UCSD-AML1 (cell line): ENCODE measurements around the gene CNOT2.

ENCODE experiments used
- DNase-seq: peaks from one replicate; lab custom pipeline; 2025; ENCODE audit not compliant: unreplicated experiment; lab: John Stamatoyannopoulos, UW

The CNOT2 gene

GRCh38 chr12:70242695-70243509 lies at the start of gene CNOT2:
Gene CNOT2, plus strand, starts transcription at chr12:70243433. Its CDS starts 34,794 bp downstream, at chr12:70278227.
- DNase-seq, result peak; percentile 91

GRCh38 chr12:70194076-70194475 lies 49.2 kb upstream of the CNOT2 start:
- no peak for DNase-seq

DNA sequence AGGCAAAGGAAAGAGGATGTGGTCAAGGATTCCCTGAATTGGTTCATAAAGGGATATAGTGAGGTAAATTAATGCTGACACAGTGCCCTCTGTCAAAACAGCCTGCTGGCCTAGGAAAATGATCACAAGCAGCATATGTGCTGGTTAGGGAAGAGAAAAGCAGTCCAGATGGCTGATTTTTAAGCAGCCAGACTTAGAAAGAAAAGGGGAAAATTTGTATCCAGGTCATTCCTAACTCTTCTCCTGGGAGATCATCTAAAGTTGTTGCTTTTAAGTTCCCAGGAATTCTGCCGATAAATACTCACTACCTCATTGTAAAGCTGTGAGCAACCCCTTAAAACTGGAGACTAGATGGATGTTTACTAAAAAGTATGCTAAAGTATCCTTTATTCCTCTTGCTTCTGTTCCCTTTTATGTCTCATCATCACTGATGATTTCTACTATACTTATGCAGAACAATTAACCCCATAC lies 46.4 kb upstream of the CNOT2 start:
- no peak for DNase-seq

DNA sequence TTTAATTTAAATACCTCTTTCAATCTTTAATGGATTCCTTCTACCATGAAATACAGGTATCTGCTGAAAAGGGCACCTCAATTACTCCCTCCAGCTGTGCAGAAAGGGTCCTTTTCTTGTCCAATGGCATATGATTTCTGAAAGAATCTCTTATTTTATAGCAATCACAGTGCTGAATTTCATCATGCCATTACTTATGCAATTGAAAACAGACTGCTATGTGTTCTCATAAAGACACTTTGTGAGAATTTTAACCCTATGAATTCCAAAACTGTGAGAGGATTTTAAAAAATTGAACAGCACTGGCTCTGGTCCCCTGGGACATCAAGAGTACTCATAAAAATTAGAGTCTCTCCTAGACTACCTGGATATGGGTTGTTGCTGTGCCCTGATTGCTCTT lies 45.9 kb upstream of the CNOT2 start:
- no peak for DNase-seq

DNA sequence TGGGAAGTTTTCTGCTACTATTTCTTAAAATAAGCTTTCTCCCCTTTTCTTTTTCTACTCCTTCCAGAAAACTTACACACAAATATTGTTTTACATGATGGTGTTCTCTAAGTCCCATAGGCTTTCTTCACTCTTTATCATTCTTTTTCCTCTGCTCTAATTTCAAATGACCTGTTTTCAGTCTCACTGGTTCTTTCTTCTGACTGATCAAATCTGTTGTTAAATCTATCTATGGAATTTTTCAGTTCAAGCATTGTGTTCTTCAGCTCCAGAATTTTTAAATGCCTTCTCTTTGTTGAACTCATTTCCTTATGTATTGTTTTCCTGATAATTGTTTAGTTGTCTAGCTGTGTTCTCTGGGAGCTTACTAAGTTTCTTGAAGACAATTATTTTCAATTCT lies 29.5 kb upstream of the CNOT2 start:
- DNase-seq, result no peak

- DNase-seq, result no peak
Measured at GRCh38 chr12:70214972-70215617, 28.1 kb upstream of the CNOT2 start.

DNA sequence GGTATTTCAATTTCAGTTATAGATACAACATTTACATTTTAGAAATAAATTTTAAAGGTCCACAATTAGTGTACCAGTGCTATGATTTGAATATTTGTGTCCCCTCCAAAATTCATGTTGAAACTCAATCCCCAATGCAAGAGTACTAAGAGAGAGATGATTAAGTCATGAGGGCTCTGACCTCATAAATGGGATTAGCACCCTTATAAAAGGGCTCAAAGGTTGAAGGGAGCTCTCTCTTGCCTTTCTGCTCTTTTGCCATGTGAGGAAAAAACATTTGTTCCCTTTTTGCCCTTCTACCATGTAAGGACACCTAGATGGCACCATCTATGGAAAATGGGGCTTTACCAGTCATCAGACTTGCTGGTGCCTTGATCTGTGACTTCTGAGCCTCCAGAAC lies 25.8 kb upstream of the CNOT2 start:
- no peak for DNase-seq

- no peak for DNase-seq
Measured at GRCh38 chr12:70221626-70222025, 21.6 kb upstream of the CNOT2 start.

GRCh38 chr12:70227911-70228310 lies 15.3 kb upstream of the CNOT2 start:
- DNase-seq, result no peak

GRCh38 chr12:70230934-70231606 lies 12.2 kb upstream of the CNOT2 start:
- no peak for DNase-seq

DNA sequence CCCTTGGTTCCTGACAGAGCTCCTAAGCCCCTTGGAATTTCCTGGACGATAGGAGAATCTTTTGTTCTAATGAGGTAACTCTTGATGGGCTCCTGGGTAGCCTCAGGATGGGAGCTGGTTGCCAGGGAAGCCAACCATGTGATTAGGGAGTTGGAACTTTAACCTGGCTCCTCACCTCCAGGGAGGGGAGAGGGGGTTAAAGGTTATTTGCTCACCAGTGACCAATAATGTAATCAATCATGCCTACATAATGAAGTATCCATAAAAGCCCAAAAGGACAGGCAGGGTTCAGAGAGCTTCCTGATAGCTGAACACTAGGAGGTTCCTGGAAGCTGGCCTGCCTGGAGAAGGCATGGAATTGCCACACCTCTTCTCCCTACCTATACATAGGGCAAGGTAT lies 6.2 kb upstream of the CNOT2 start:
- DNase-seq, result no peak

DNA sequence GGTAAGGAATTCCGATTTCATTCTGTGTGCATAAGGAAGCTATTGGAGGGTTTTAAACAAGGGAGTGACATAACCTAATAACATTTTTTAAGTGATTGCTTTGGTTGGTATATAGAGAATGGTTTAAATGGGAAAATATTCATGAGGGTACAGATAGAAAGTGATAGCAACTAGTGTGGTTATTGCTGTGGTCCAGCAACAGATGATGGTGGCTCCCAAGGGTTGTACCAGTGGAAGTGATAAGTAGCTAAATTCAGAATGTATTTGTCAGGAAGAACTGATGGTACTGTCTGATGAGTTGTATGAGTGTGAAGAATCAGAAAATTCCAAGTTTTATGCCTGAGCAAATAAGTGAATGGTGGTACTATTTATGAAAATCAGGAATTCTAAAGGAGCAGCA lies 2.6 kb upstream of the CNOT2 start:
- no peak for DNase-seq

DNA sequence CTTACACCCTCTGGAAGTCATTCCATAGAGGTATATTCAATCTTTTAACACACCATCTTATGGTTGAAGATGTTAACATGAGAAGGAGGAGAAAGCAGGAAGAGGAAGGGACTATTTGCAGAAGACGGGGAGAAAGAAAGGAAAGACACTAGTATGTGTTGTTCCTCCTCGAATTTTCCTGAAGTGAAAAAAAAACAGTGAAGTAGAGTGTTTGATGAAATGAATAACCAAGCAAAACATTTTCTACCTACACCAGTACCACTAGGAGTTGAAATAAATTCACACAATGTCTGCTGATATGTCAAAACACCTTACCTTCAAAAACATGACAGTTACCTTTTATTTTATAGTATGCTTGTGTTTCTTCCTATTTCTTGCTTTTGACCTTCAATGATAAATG lies 1.4 kb upstream of the CNOT2 start:
- DNase-seq, result no peak

DNA sequence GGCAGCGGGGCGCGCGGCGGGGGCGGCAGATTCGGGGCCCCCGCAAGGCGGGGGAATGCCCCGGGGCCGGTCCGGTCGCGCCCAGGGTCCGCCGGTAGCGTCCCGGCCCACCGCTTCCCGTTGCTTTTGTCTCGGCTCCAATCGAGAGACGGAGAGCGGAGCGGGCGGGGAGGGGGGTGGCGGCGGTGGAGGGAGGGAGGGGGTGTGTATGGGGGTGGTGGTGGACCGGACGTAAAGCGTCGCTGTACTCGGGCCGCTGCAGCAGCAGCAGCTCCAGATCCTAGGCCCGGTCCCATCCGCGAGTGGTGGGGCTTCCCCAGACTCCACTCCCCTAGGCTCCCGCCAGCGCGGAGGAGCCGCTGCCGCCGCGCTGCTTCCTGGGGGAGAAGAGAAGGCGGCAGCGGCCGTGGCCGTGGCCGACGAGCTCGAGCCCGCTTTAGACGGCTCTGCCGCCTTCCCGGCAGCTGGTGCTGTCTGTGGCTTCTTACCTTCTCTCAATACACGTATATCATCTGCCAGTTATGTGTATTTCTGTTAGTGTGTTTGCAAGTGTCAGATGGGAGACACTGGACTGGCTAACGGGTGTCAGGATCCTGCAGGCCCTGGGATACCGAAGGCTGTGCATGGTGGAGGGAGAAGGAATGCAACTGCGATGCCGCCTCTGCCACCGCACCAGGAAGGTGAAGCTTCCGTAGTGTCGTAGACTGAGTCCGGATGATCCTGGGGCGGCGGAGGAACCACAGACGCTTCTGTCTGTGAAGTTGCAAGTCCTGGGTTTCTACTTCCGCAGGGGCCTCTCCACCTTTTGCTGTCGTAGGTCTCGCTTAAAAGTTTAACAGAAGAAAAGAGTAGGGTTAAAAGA lies 508 bp downstream of the CNOT2 start:
- peak; percentile 81 for DNase-seq

- DNase-seq, result no peak
Measured at GRCh38 chr12:70244409-70244808, 1.2 kb downstream of the CNOT2 start.

DNA sequence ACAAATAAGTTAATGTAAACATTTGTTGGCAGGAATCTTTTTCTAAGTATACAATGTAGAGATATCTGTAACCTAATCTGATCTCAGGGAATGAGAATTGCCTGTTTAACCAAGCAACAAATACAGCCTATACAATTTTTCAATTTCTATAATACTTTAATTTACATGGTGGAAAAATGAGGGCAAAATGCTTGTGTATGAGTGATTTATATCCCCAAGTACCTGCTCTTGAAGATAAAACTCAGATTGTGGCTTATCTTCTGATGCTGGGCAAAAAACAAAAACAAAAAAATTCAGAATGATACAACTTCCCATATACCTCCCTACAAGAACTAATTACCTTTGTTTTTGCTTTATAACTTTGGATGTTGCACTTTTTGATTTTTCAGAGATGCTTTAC lies 2.2 kb downstream of the CNOT2 start:
- DNase-seq, result no peak

- DNase-seq, result no peak
Measured at GRCh38 chr12:70246580-70246979, 3.3 kb downstream of the CNOT2 start.

DNA sequence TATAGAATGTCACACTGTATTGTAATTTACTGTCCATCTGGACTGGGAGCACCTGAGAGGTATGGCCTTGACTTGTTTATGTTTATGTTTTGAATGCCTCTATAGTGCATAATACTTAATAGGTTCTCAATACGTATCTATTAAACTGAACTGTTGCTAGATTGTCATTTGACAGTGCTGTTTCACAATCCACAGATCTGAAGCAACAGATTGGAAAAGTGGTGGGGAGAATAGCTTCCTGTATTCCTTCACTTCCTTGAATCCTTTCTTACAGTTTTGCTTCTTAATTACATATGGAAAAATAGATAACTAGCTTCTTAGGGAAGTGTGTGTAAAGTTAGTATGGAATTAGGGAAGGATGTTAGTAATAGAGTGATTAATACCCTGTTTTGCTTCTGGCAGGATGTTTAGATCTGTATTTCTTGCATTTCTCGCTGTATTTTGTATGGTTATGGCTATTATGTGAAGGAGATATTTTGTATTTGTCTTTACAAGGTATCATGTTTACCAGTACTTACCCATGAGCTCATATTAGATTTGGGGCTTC lies 4.5 kb downstream of the CNOT2 start:
- no peak for DNase-seq

GRCh38 chr12:70248876-70249275 lies 5.6 kb downstream of the CNOT2 start:
- DNase-seq, result no peak

DNA sequence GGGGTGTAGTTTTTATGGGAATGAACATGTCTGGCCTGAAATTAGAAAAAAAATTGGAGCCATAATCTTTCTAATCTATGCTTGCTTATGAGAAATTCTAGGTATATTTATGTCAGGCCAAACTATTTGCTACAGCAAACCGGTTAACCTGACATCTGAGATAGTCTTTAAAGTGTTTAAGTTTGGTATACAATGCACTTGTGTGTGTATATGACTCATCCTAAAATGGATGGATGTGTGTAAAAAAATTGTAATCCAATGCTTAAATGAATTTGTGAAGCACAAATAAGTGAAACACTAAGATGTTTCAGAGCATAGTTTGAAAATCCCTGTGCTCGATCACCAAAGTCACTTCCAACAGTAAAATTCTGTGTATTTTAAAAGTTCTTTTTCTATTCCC lies 6.7 kb downstream of the CNOT2 start:
- no peak for DNase-seq

DNA sequence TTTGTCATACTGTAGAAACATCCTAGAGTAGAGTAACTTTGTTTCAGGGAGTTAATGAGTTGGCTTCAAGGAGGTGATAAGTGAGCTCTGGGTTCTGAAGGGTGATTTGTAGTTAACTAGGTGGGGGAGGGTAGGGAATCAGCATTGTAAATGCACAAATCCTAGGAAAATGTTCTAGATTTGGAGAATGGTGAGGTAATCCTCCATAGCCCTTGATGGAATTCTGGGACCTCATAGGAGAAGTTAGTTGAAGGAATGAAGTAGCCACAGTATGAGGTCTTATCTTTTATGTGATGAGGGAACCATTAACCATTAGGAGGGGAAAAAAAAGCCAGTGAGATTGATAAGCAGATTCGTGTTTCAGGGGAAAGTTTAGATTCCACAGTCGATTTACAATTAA lies 8.0 kb downstream of the CNOT2 start:
- no peak for DNase-seq
